HG03097 (cell line): ENCODE measurements around the gene POLDIP2.

Experiments used
- ATAC-seq: cut with Tn5 transposase; IDR thresholded peaks from one replicate; pipeline ENCODE4 v1.9.1; 2021; ENCODE audit not compliant: unreplicated experiment, low FRiP score

The POLDIP2 gene

GRCh38 chr17:28367641-28368305 lies 10.4 kb upstream of the POLDIP2 start:
- no peak for ATAC-seq

- no peak for ATAC-seq
Measured at GRCh38 chr17:28366605-28367004, 9.3 kb upstream of the POLDIP2 start.

GRCh38 chr17:28365487-28365886 lies 8.2 kb upstream of the POLDIP2 start:
- ATAC-seq = no peak

- ATAC-seq = no peak
Measured at GRCh38 chr17:28364665-28365363, 7.5 kb upstream of the POLDIP2 start, which contains the start of gene SEBOX. TSS of gene SEBOX (minus strand) at chr17:28365199. CDS start at chr17:28365151, 48 bp downstream.

- no peak for ATAC-seq
Measured at GRCh38 chr17:28363776-28364650, 6.7 kb upstream of the POLDIP2 start.

GRCh38 chr17:28363186-28363585 lies 5.9 kb upstream of the POLDIP2 start:
- ATAC-seq = no peak

- ATAC-seq = no peak
Measured at GRCh38 chr17:28357901-28358197, 522 bp upstream of the POLDIP2 start.

GRCh38 chr17:28350271-28350670 lies 7.1 kb downstream of the POLDIP2 start:
- ATAC-seq = no peak

GRCh38 chr17:28348979-28349378 lies 8.3 kb downstream of the POLDIP2 start:
- no peak for ATAC-seq

GRCh38 chr17:28347261-28347891 lies 10.0 kb downstream of the POLDIP2 start:
- no peak for ATAC-seq

GRCh38 chr17:28346746-28347246 lies 10.5 kb downstream of the POLDIP2 start:
- no peak for ATAC-seq

- ATAC-seq = no peak
Measured at GRCh38 chr17:28346199-28346580, 11.1 kb downstream of the POLDIP2 start.

GRCh38 chr17:28345419-28346198 lies 11.7 kb downstream of the POLDIP2 start:
- ATAC-seq = no peak

- ATAC-seq = no peak
Measured at GRCh38 chr17:28344435-28344901, 12.9 kb downstream of the POLDIP2 start.

GRCh38 chr17:28344011-28344410 lies 13.3 kb downstream of the POLDIP2 start:
- no peak for ATAC-seq

GRCh38 chr17:28343491-28343932 lies 13.8 kb downstream of the POLDIP2 start:
- ATAC-seq = no peak

- ATAC-seq = no peak
Measured at GRCh38 chr17:28342313-28342712, 15.0 kb downstream of the POLDIP2 start.

- no peak for ATAC-seq
Measured at GRCh38 chr17:28341516-28341915, 15.8 kb downstream of the POLDIP2 start.

- ATAC-seq = no peak
Measured at GRCh38 chr17:28340374-28340773, 17.0 kb downstream of the POLDIP2 start.

- no peak for ATAC-seq
Measured at GRCh38 chr17:28339431-28339830, 17.9 kb downstream of the POLDIP2 start.
